ENCODE data around the gene NTM.

The NTM gene

GRCh38 chr11:132028380-132029240 lies 658.2 kb downstream of the NTM start:
- no peak for DNase-seq (ENCODE audit: low read depth in 1 of 2, low spot score in 1 of 2)

DNA sequence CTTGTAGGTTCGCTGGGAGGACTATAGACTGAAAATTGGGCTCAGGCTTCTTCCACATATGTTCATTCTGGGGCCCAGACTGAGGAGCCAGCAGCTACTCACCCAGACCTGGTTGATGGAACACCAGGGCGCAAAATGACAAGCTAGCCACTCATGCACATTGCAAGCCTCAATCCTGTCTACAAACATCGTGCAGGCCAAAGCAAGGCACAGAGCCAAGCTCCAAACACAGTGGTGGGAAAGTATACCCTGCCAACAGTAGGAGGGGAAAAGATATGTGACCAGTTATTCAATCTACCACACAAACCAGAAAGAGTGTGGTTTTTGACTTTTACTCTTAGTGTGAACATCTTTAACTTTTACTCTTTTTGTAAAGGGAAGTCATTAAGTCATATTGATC lies 660.5 kb downstream of the NTM start:
- DNase-seq (ENCODE audit: low read depth in 1 of 2, low spot score in 1 of 2) = no peak

- DNase-seq (ENCODE audit: low read depth in 1 of 2, low spot score in 1 of 2) = no peak
Observed at GRCh38 chr11:132032555-132032954, 662.1 kb downstream of the NTM start.

DNA sequence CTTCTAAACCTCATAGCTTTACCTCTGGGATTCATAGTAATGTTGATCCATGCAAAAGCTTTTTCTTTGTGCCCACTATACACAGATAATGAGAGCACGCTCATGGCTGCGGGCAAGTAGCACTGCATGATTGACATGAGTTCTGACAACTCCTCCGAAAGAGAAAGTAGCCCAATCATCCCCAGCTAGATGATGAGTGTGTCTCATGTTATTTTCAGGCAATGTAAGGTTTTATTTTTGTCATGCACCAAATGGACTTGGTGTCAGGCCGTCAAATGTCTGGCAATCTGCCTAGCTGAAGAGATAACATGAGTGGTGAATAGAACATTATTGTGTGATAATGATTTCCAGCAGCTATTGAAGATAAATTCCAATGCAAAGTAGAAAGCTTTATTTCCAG lies 662.6 kb downstream of the NTM start:
- DNase-seq (ENCODE audit: low read depth in 1 of 2, low spot score in 1 of 2) = no peak

DNA sequence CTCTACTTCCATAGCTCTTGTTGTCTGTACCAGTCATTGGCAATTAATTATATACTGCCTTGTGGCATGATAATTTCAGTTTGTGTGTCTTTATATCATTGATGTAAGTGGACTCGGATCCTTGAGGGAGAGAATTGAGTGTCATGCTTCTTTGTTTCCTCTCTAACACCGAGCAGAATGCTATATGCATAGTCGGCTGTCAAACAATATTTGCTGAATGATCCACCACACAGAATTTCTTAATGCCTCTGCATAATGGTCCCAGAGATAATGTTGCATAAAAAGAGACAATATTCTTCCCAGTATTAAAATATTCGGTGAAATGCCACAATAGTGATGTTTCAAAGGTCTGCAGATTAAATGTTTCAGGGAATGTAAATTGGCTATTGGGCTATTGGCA lies 664.8 kb downstream of the NTM start:
- no peak for DNase-seq (ENCODE audit: low read depth in 1 of 2, low spot score in 1 of 2)

GRCh38 chr11:132035766-132036165 lies 665.4 kb downstream of the NTM start:
- DNase-seq (ENCODE audit: low read depth in 1 of 2, low spot score in 1 of 2) = no peak

DNA sequence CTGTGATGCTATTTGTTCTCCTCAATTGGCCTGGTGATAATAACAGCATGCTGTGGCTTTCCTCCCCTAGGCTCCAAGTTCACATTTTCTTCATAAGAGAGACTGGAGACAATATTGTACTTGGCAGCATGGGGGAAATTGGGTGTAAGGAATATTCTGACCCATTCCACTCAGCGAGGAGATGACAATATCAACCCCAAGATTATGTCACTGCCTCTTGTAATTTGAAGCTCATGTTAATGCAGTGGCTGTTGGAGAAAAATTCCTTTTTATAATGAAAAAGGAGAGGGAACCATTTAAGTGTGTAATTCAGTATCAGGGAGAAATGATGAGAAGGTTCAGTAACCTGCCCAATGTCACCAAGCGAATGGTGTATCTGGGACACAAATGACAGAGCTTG lies 665.8 kb downstream of the NTM start:
- DNase-seq (ENCODE audit: low read depth in 1 of 2, low spot score in 1 of 2) = no peak

- DNase-seq (ENCODE audit: low read depth in 1 of 2, low spot score in 1 of 2) = no peak
Observed at GRCh38 chr11:132036746-132037466, 666.5 kb downstream of the NTM start.

DNA sequence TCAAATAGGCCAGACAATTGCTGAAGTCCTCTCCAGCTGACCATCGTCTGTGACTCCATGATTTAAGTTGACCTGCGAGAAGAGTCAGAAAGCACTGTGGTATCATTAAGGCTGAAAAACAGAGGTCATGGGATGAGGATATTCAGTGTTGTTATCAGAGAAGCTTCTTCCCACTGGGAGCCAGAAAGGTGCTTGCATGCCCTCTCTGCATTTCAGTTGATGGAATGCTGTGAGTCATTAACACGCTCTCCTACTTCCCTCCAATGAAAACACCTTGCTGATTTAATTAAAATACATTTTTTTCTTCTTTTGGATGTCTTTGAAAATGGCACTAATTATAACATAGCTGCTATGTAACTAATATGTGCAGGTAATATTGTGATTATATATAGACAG lies 667.0 kb downstream of the NTM start:
- DNase-seq (ENCODE audit: low read depth in 1 of 2, low spot score in 1 of 2) = no peak

- no peak for DNase-seq (ENCODE audit: low read depth in 1 of 2, low spot score in 1 of 2)
Observed at GRCh38 chr11:132037956-132038355, 667.5 kb downstream of the NTM start.

- DNase-seq (ENCODE audit: low read depth in 1 of 2, low spot score in 1 of 2) = no peak
Observed at GRCh38 chr11:132039521-132039920, 669.1 kb downstream of the NTM start.

GRCh38 chr11:132042296-132042695 lies 671.9 kb downstream of the NTM start:
- DNase-seq (ENCODE audit: low read depth in 1 of 2, low spot score in 1 of 2) = no peak

- no peak for DNase-seq (ENCODE audit: low read depth in 1 of 2, low spot score in 1 of 2)
Observed at GRCh38 chr11:132043714-132044113, 673.3 kb downstream of the NTM start.

DNA sequence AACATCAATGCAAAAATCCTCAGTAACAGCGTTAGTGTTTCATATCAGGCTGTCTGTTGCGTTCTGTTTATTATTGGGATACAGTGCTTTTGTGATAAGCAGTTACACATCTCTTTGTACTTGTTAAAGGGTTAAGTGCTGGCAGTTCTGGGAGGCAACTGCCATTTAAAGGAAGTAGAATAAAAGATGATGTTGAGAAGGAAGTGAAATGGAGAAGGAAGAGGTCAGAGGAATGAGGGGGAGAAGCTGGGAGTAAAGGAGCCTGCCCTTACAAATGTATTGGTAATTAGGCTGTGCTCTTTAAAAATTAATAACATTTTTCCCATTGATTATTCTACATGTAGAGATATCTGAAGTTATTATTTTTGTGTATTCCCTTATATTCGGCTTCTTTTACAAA lies 674.7 kb downstream of the NTM start:
- no peak for DNase-seq (ENCODE audit: low read depth in 1 of 2, low spot score in 1 of 2)

GRCh38 chr11:132046288-132046865 lies 676.0 kb downstream of the NTM start:
- no peak for DNase-seq (ENCODE audit: low read depth in 1 of 2, low spot score in 1 of 2)

DNA sequence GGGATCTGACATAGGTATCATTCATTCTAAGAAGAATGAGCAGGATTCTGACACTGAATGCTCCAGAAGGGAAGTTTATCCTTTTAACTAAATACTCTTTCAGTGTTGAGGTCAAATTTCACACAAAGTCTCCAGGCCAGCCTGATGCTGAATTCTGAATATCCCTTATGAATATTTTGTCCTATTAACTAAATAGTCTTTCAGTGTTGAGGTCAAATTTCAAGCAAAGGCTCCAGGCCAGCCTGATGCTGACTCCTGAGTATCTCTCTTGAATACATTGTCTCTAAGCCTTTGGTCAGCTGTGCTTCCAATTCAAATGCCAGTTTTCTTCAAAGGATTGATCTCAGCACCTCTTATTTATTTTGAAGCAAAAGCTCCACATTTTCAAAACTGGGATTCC lies 676.8 kb downstream of the NTM start:
- DNase-seq (ENCODE audit: low read depth in 1 of 2, low spot score in 1 of 2) = no peak

GRCh38 chr11:132048040-132048439 lies 677.6 kb downstream of the NTM start:
- no peak for DNase-seq (ENCODE audit: low read depth in 1 of 2, low spot score in 1 of 2)

DNA sequence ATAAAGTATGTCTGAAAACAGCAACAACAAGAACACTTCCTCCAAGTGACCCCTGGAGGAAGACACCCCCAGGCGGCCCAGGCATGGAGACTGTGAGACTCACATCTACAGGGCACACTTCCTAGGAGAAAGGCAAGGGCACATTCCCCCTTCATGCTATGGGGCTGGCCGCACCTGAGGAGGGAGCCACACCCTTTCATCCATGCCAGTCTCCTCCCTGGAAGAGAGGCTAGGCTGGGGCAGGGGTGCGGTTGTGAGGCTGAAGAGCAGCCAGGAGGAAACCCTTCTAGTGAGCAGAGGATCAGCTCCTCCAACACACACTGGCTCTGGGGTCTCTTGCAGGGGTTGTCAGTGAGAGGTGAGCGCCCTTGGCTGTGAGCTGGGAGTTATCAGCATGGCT lies 678.8 kb downstream of the NTM start:
- DNase-seq (ENCODE audit: low read depth in 1 of 2, low spot score in 1 of 2) = no peak

GRCh38 chr11:132050049-132050448 lies 679.6 kb downstream of the NTM start:
- no peak for DNase-seq (ENCODE audit: low read depth in 1 of 2, low spot score in 1 of 2)

GRCh38 chr11:132050577-132051165 lies 680.3 kb downstream of the NTM start:
- DNase-seq (ENCODE audit: low read depth in 1 of 2, low spot score in 1 of 2) = no peak

GRCh38 chr11:132051704-132052103 lies 681.3 kb downstream of the NTM start:
- DNase-seq (ENCODE audit: low read depth in 1 of 2, low spot score in 1 of 2) = no peak

- DNase-seq (ENCODE audit: low read depth in 1 of 2, low spot score in 1 of 2) = no peak
Observed at GRCh38 chr11:132052342-132052741, 681.9 kb downstream of the NTM start.
